K562 (cell line): Measurements from ENCODE around the gene ATP6V1G2. TPM values are rescaled to one million over a fixed set of nuclear protein-coding genes. Genes with fewer than 3 reads are reported as not detected.

ENCODE experiments used
- ARHGAP35 ChIP-seq: fragments of 450-650 bp; IDR thresholded peaks from 2 replicates; pipeline ENCODE4 v1.6.1; 2018; ENCODE audit not compliant: partially characterized antibody
- CBFA2T2 ChIP-seq: fragments of 450-650 bp; conservative IDR thresholded peaks from 2 replicates; pipeline ENCODE4 v1.6.1; 2017; ENCODE audit warnings: mild to moderate bottlenecking
- CC2D1A ChIP-seq: fragments of 450-650 bp; IDR thresholded peaks from 2 replicates; pipeline ENCODE4 v1.6.1; 2017; ENCODE audit warnings: mild to moderate bottlenecking
- DNMT1 ChIP-seq: fragments of 450-650 bp; IDR thresholded peaks from 2 replicates; pipeline ENCODE4 v1.6.1; 2016; ENCODE audit warnings: antibody characterized with exemption, mild to moderate bottlenecking
- ERF ChIP-seq: fragments of 450-650 bp; formaldehyde crosslinking; IDR thresholded peaks from 2 replicates; pipeline ENCODE4 v1.4.0; 2020; ENCODE audit warnings: mild to moderate bottlenecking, mixed read lengths
- FIP1L1 ChIP-seq: fragments of 200-400 bp; formaldehyde crosslinking; IDR thresholded peaks from 2 replicates; pipeline ENCODE4 v1.6.1; 2018; ENCODE audit warnings: mild to moderate bottlenecking, low read depth, low read length; ENCODE audit not compliant: poor library complexity, severe bottlenecking
- HMGN3 ChIP-seq: IDR thresholded peaks from 2 replicates; pipeline ENCODE4 v1.6.1; 2011; ENCODE audit warnings: borderline replicate concordance, low read depth, mild to moderate bottlenecking, mixed read lengths, low read length; ENCODE audit not compliant: insufficient read length; ENCODE audit errors: extremely low read depth
- MBD2 ChIP-seq: sonication (generic); IDR thresholded peaks from 2 replicates; pipeline ENCODE4 v1.6.1; 2016; ENCODE audit warnings: low read depth, borderline replicate concordance
- MTF1 ChIP-seq: fragments of 250-450 bp; sonication (Bioruptor Pico); IDR thresholded peaks from 2 replicates; pipeline ENCODE4 v1.9.0; 2021; ENCODE audit warnings: moderate library complexity, mild to moderate bottlenecking, inconsistent platforms, borderline replicate concordance
- NRF1 ChIP-seq, 2 experiments: fragments of 450-650 bp; IDR thresholded peaks in 1 of 2; conservative IDR thresholded peaks in 1 of 2; 2 replicates each; pipeline ENCODE4 v1.6.1; 2014; ENCODE audit warnings: mild to moderate bottlenecking in 2 of 2
- PML ChIP-seq: IDR thresholded peaks from 2 replicates; pipeline ENCODE4 v1.6.1; 2012; ENCODE audit warnings: low read length, inconsistent platforms
- TEAD1 ChIP-seq, 2 experiments: fragments of 450-650 bp in 1 of 2; sonication (generic) in 1 of 2; formaldehyde crosslinking; IDR thresholded peaks; 2 replicates each; pipeline versions ENCODE4 v1.4.0 to v1.8.0; 2020 to 2022; ENCODE audit warnings: mild to moderate bottlenecking in 2 of 2, missing genetic modification reagents in 1 of 2
- TFAP4 ChIP-seq: sonication (generic); formaldehyde crosslinking; IDR thresholded peaks from 2 replicates; pipeline ENCODE4 v1.8.0; 2022; ENCODE audit warnings: missing genetic modification reagents, mild to moderate bottlenecking, moderate library complexity, borderline replicate concordance
- U2AF1 ChIP-seq: fragments of 200-400 bp; formaldehyde crosslinking; optimal IDR thresholded peaks from 2 replicates; pipeline ENCODE3; 2017; ENCODE audit warnings: mild to moderate bottlenecking, low read depth, low read length, moderate library complexity
- ZBED1 ChIP-seq: IDR thresholded peaks from 2 replicates; pipeline ENCODE4 v1.6.1; 2014
- ZFP1 ChIP-seq: fragments of 450-650 bp; formaldehyde crosslinking; IDR thresholded peaks from 2 replicates; pipeline ENCODE4 v1.4.0; 2020; ENCODE audit warnings: mild to moderate bottlenecking, mixed read lengths
- ZFX ChIP-seq: sonication (generic); formaldehyde crosslinking; IDR thresholded peaks from 2 replicates; pipeline ENCODE4 v1.8.0; 2022; ENCODE audit warnings: mild to moderate bottlenecking, missing genetic modification reagents, moderate library complexity
- ZHX1 ChIP-seq: fragments of 150-350 bp; conservative IDR thresholded peaks from 2 replicates; pipeline ENCODE4 v1.6.1; 2014; ENCODE audit warnings: low read length
- ZKSCAN3 ChIP-seq: fragments of 250-450 bp; sonication (Bioruptor Pico); IDR thresholded peaks from 2 replicates; pipeline ENCODE4 v1.4.0; 2020
- ZNF324 ChIP-seq: fragments of 250-450 bp; sonication (Bioruptor Pico); IDR thresholded peaks from 2 replicates; pipeline ENCODE4 v1.4.0; 2020; ENCODE audit warnings: mild to moderate bottlenecking
- ZNF445 ChIP-seq: fragments of 250-450 bp; sonication (Bioruptor Pico); IDR thresholded peaks from 2 replicates; pipeline ENCODE4 v1.4.0; 2020; ENCODE audit warnings: low read depth, mild to moderate bottlenecking, moderate library complexity
- polyA plus RNA-seq, 8 experiments: library from polyadenylated mRNA; depleted of rRNA in 4 of 8; stranded (reverse) in 5 of 8; unstranded in 3 of 8; fragments of >200 nt; fragmentation: Nextera tagmentation in 2 of 8; fragmentation: Illumina TruSeq in 1 of 8; extraction: Ambion mirVana in 2 of 8; extraction: Trizol in 1 of 8; gene quantifications; 2 replicates each; pipeline versions ENCODE4 v1.2.1 to v1.2.3, GENCODE V29; 2011 to 2014; ENCODE audit warnings: inconsistent platforms in 1 of 8, missing spikeins in 1 of 8
- total RNA-seq, 7 experiments: library from RNA; depleted of rRNA in 6 of 7; stranded (reverse); fragments of >200 nt in 6 of 7; fragmentation: Illumina TruSeq in 2 of 7; extraction: Trizol in 2 of 7; gene quantifications; 2 replicates each; pipeline versions ENCODE4 v1.2.1 to v1.2.3, GENCODE V29; 2011 to 2021; ENCODE audit warnings: low replicate concordance in 1 of 7
- TF ChIP-seq, protein P1 (sequence below): fragments of 450-650 bp; formaldehyde crosslinking; conservative IDR thresholded peaks from 2 replicates; pipeline ENCODE4 v1.4.0; 2022; ENCODE audit warnings: mild to moderate bottlenecking, missing genetic modification characterization
- TF ChIP-seq, protein P2 (sequence below): fragments of 450-650 bp; formaldehyde crosslinking; IDR thresholded peaks from 2 replicates; pipeline ENCODE4 v1.4.0; 2022; ENCODE audit warnings: missing genetic modification characterization

The ATP6V1G2 gene
- total and polyA plus RNA-seq, 9 of the 15 experiments (the other 6 are each of a cell fraction or from before 2014, with no cell fraction given): 0.14 to 1.5 (median 0.33) TPM

DNA sequence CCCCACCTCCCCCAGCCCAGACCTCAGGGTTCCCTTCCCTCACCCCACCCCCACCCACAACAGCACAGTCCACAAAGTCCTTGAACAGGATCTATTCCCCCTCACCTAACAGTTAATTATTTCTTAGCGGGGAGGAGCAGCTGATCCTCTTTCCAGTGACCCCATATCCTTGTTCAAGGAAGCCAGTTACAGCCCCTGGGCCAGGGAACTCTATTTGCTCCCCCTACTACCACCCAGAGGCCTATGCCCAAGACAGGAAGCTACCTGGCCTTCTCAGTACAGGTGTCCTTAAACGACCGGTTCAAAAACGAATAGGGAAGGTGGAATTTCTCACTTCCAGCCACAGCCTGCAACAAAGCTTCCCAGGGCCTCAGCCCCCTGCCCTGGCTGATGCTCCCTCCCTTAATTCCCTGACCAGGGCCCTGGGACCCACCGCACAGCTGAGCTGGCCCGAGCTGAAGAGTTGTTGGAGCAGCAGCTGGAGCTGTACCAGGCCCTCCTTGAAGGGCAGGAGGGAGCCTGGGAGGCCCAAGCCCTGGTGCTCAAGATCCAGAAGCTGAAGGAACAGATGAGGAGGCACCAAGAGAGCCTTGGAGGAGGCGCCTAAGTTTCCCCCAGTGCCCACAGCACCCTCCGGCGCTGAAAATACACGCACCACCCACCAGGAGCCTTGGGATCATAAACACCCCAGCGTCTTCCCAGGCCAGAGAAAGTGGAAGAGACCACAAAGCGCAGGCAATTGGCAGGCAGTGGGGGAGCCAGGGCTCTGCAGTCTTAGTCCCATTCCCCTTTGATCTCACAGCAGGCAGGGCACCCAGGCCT, 16.9 kb downstream of the ATP6V1G2 start (continued):
- TF ChIP-seq FIP1L1 (no peak), MTF1 (no peak), MBD2 (0 out of 2 replicates have a peak, but pooled peaks have one; percentile 11), U2AF1 (no peak), ZHX1 (no peak), ZNF324 (CRISPR knock-in tag) (no peak), DNMT1 (no peak), CBFA2T2 (no peak), HMGN3 (no peak), ZKSCAN3 (CRISPR knock-in tag) (no peak), TEAD1 (CRISPR knock-in tag; IDR thresholded peaks at IDR 0.05) (no peak), ZBED1 (no peak), CC2D1A (no peak), NRF1 (conservative IDR thresholded peaks at IDR 0.05 in 1 of 2, IDR thresholded peaks at IDR 0.05 in 1 of 2) (no peak), TFAP4 (peak; percentile 43; the same call in 1 of the 2 replicates), ZFP1 (CRISPR knock-in tag) (no peak), ZNF445 (no peak), ERF (peak; percentile 61; the same call in 1 of the 2 replicates), PML (0 out of 2 replicates have a peak, but pooled peaks have one; percentile 27), ARHGAP35 (no peak), ZFX (CRISPR knock-in tag) (no peak)
- TF ChIP-seq, protein P1, sequence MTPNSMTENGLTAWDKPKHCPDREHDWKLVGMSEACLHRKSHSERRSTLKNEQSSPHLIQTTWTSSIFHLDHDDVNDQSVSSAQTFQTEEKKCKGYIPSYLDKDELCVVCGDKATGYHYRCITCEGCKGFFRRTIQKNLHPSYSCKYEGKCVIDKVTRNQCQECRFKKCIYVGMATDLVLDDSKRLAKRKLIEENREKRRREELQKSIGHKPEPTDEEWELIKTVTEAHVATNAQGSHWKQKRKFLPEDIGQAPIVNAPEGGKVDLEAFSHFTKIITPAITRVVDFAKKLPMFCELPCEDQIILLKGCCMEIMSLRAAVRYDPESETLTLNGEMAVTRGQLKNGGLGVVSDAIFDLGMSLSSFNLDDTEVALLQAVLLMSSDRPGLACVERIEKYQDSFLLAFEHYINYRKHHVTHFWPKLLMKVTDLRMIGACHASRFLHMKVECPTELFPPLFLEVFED (CRISPR knock-in tag): peak; percentile 29; the same call in 1 of the 2 replicates
- TF ChIP-seq, protein P2, sequence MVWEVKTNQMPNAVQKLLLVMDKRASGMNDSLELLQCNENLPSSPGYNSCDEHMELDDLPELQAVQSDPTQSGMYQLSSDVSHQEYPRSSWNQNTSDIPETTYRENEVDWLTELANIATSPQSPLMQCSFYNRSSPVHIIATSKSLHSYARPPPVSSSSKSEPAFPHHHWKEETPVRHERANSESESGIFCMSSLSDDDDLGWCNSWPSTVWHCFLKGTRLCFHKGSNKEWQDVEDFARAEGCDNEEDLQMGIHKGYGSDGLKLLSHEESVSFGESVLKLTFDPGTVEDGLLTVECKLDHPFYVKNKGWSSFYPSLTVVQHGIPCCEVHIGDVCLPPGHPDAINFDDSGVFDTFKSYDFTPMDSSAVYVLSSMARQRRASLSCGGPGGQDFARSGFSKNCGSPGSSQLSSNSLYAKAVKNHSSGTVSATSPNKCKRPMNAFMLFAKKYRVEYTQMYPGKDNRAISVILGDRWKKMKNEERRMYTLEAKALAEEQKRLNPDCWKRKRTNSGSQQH: peak; percentile 79; the same call in 1 of the 2 replicates
